ENCODE data around the gene GSTM1. TPM values are rescaled to one million over a fixed set of nuclear protein-coding genes. Genes with fewer than 3 reads are reported as not detected.

The GSTM1 gene
- total and polyA plus RNA-seq, 2 of the 8 experiments (the other 6 are each of a cell fraction or from before 2014, with no cell fraction given), result 16.7 to 42.5 TPM

DNA sequence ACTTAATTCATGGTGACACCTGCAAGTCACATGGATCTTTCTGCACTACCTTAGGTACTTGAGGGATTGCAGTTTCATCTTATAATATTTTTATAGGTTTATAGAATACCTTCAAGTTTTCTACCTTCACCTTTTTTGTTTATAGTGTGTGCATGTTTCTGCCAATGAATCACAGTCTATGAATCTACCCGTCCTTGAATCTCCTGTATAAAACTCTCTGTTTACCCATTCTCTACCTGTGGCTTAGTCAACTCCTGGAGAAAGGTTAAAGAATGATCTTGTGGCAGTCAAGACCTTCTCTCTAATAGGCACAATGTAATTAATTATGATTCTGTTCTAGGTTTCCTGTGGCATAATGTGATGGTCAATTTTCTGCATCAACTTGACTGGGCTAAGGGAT, 22.9 kb upstream of the GSTM1 start:
- Histone ChIP-seq H3K36me3 (ENCODE audit: control insufficient read depth in 2 of 4, insufficient read depth in 4 of 4, low read length in 3 of 4) (no peaks in the 10 kb centered on the region), H3K79me1 (ENCODE audit: low read depth, low read length) (no peaks in the 10 kb centered on the region), H3K9me3 (ENCODE audit: insufficient read depth in 2 of 2, low read depth in 1 of 2, low read length in 1 of 2) (no peaks in the 10 kb centered on the region), H3K27me3 (replicated peaks in 1 of 4; ENCODE audit: control insufficient read depth in 3 of 4, extremely low read depth in 1 of 4, insufficient read depth in 3 of 4, low read length in 3 of 4) (no peaks in the 10 kb centered on the region), H3K23me2 (ENCODE audit: low read depth, low read length) (peaks cover 4% of the 10 kb centered on the region; the same call in 1 of the 2 replicates), H2BK15ac (ENCODE audit: low read length) (no peak overlapping the region), H3K14ac (ENCODE audit: insufficient read length) (no peak overlapping the region), H3K23ac (ENCODE audit: insufficient read length) (no peak overlapping the region), H3K4me2 (ENCODE audit: insufficient read depth in 1 of 2, low read depth in 2 of 2, low read length in 2 of 2) (no peak overlapping the region), H4K91ac (replicated peaks; ENCODE audit: insufficient read length, low read length) (no peak overlapping the region), H3K79me2 (ENCODE audit: control insufficient read depth in 1 of 2, insufficient read depth in 2 of 2, low read length in 2 of 2) (no peaks in the 10 kb centered on the region), H3K27ac (ENCODE audit: low read depth, low read length) (no peak overlapping the region), H3K9ac (replicated peaks in 1 of 4; ENCODE audit: extremely low read depth in 1 of 4, low read depth in 3 of 4, low read length in 3 of 4) (no peak overlapping the region), H2BK12ac (ENCODE audit: low read depth, low read length) (no peak overlapping the region), H3K56ac (replicated peaks; ENCODE audit: insufficient read length, low read depth, low read length) (no peak overlapping the region), H4K8ac (ENCODE audit: extremely low read depth, insufficient read depth, low read length) (no peak overlapping the region), H3K18ac (ENCODE audit: extremely low read depth, low read length) (no peak overlapping the region), H2BK5ac (ENCODE audit: low read depth, low read length) (no peak overlapping the region), H2BK20ac (ENCODE audit: low read length) (no peak overlapping the region), H3K4me3 (ENCODE audit: extremely low read depth in 1 of 4, insufficient read depth in 2 of 4, low read depth in 3 of 4, low read length in 4 of 4) (no peak overlapping the region), H3K4me1 (replicated peaks in 1 of 4; ENCODE audit: control insufficient read depth in 3 of 4, insufficient read depth in 4 of 4, low read length in 3 of 4) (peaks cover 0 to 6% (median 5%) of the 10 kb centered on the region in 4 experiments; a peak in 5 of 7 replicates), H2BK120ac (replicated peaks; ENCODE audit: low read depth, low read length) (no peak overlapping the region), H2AK5ac (ENCODE audit: low read depth, low read length) (no peak overlapping the region), H2AFZ (ENCODE audit: low read length) (no peak overlapping the region), H4K5ac (ENCODE audit: insufficient read length, low read depth, low read length) (no peak overlapping the region), H4K20me1 (replicated peaks in 1 of 2; ENCODE audit: control insufficient read depth in 1 of 2, insufficient read depth in 2 of 2, low read length in 2 of 2) (no peaks in the 10 kb centered on the region), H3K4ac (replicated peaks; ENCODE audit: insufficient read length, low read depth, low read length) (no peak overlapping the region)
- WGBS, 2 experiments (ENCODE audit: extremely low coverage in 1 of 2, insufficient coverage in 1 of 2, insufficient read length in 1 of 2, insufficient replicate concordance in 2 of 2, low coverage in 1 of 2, low lambda C conversion rate in 2 of 2, missing lambda C conversion rate in 1 of 2), result 82% methylated on average over 1 of the region's 1 CpG; no CpG with 5 or more reads in 1 of the 2 experiments
- DNase-seq (ENCODE audit: low read depth in 1 of 2, low spot score in 2 of 2) (no peak), FAIRE-seq (no peak)
- ChIA-PET CTCF (ENCODE audit: partially characterized antibody) (no interaction called here), POLR2A (ENCODE audit: partially characterized antibody) (no interaction called here)
- TF ChIP-seq TEAD4 (IDR thresholded peaks at IDR 0.05; ENCODE audit: low read depth, low read length) (no peak), KDM1A (IDR thresholded peaks at IDR 0.05; ENCODE audit: borderline replicate concordance, low read length) (no peak), CREB1 (IDR thresholded peaks at IDR 0.05) (no peak), CHD2 (IDR thresholded peaks at IDR 0.05; ENCODE audit: low read length) (no peak), ZNF274 (IDR thresholded peaks at IDR 0.05; ENCODE audit: borderline replicate concordance, extremely low read depth, low read length) (no peak)
- TF ChIP-seq, protein P1, sequence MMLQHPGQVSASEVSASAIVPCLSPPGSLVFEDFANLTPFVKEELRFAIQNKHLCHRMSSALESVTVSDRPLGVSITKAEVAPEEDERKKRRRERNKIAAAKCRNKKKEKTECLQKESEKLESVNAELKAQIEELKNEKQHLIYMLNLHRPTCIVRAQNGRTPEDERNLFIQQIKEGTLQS (IDR thresholded peaks at IDR 0.05; ENCODE audit: insufficient read depth, low read depth, low read length), result no peak
